Stimulated activated CD8-positive, alpha-beta memory T cell treated with anti-CD3 and anti-CD28 coated beads, Interleukin-4, amount 100 ng/mL, for 24 hours (primary cell): ENCODE results near the gene SIKE1.
A peak's percentile ranks its signal among the peaks of the same experiment; 100 is the strongest.
"Not testable (repeated sequence)": the region's sequence is repeated elsewhere in the genome, so short reads cannot be mapped to it uniquely, and the experiment has no call there.

Experiments
- DNase-seq: peaks from one replicate; pipeline ENCODE4 v3.0.0-alpha.2; 2020; ENCODE audit warnings: low read depth

The SIKE1 gene

DNA sequence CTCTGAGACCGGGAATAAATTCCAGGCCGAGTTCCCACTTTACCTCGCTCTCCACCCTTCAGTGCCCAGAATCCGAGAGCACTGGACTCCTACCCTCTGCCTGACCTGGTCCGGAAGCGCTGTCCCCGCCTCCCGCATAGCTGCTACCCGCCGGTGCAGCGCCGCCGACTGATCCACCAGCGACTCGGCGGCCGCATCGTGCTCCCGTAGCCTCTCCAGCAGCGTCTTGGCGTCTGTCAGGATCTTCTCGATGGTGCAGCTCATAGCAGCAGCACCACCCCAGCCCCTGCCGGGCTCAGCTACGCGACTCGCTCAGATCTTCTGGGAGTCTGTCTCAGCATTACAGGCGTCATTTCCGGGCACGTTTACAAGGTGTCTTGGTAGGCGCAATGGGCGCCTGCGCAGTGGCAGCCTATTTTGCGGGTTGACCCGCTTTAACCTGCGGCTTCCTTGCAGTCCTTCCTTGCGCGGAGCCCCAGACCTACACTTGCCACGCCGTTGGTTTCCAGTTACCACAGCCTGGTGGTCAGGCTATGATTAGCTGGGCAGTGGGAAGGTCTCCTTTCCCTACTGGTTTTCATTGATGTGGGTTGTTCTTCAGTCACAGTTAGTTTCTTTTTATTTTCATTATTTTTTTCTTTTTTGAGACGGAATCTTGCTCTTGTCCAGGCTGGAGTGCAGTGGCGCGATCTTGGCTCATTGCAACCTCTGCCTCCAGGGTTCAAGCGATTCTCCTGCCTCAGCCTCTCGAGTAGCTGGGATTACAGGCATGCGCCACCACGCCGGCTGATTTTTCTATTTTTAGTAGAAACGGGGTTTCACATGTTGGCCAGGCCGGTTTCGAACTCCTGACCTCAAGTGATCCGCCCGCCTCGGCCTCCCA, at the start of gene SIKE1:
TSS of gene SIKE1 (minus strand) at position 342 of the 883 bp plus-strand sequence. CDS start at position 264, 78 bp downstream.
- DNase-seq = peak; percentile 90

DNA sequence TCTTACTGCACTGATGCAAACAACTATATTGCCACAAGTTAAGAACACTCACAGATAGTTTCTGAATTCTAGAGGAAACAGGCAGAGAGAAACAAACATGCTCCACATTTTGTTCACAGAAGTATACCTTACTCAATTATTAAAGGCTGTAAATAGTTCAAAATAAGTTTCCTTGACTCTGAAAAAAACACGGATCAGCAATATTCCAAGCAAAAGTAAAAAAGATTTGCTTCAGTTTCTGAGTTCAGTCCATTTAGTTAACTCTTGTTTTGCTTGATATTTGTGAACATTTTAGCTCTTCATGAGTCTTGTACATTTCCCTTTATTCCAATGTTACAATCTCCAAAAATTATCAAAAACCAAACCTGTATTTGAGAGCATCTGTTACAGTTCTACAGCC, 49.6 kb upstream of the SIKE1 start:
- DNase-seq = not testable (repeated sequence)

DNA sequence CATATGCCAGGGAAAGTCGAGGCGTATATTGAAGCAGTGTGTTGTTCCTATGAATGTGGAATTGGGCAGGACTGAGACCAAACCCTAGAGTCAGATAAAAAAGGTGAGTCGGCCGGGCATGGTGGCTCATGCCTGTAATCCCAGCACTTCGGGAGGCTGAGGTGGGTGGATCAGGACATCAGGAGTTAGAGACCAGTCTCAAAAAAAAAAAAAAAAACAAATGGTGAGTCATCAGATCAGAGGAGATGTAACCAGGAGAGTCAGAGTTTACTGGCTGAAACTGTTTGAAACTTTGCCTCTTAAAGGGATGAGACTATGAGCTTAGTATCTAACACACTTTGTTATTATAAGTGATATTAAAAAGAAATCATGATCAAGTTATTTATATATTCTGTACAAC, 47.8 kb upstream of the SIKE1 start:
- DNase-seq = no peak

DNA sequence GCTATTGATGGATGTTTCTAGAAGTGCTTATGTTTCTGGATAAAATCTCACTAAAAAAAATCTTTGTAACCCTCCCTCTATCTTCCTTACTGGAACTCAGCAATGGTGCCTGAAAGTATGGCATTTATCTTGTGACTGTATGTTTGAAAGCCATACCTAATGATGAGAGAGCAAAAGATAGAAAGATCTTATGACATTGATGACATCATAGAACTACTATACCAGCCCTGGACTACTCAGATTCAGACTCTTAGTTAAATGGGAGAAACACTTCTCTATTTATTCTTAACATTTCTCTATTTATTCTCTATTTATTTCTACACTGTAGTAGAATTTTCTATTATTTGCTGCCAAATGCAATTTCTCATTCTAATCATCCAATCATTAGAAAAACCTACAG, 41.5 kb upstream of the SIKE1 start:
- DNase-seq = no peak

DNA sequence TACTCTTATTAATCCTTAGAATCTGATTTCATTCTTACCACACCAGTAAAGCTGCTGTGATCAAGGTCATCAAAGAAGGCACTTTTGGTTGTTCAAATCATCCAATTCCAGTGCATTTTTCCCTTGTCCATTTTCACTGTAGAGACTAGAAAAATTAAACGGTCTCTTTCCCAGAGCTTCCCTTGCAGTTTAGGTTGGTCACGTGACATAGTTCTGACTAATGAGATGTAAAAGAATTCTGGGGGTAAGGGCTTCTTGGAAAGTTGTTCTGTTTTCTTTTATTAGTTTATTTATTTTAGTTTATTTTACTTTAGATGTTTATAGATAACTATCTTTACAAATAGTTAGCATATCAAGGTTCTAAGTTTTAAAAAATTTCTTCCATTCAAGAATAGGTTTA, 39.9 kb upstream of the SIKE1 start:
- no peak for DNase-seq

DNA sequence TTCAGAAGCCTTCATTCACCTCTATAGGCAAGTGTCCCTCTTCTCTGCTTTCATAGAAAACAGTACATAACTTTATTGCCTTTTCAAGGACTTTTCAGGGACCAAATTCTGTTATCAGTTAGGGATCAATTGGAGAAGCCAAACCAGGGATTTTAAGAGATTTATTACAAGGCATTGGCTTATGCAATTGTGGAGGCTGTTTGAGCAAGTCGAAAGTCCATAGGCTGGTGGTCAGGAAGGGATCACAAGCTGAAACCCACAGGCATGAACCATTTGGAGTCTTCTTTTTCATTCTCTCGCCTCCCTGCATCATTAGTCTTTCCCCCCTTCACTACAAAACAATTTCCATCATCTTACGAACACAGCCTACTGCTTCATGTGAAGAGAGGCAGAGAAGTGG, 39.4 kb upstream of the SIKE1 start:
- DNase-seq = no peak

DNA sequence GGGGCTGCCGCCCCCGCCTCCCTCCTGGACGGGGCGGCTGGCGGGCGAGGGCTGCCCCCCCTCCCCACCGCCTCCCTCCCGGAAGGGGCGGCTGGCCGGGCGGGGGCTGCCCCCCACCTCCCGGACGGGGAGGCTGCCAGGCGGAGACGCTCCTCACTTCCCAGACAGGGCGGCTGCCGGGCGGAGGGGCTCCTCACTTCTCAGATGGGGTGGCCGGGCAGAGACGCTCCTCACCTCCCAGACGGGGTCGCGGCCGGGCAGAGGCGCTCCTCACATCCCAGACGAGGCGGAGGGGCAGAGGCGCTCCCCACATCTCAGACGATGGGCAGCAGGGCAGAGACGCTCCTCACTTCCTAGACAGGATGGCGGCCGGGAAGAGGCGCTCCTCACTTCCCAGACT, 24.0 kb upstream of the SIKE1 start:
- DNase-seq = not testable (repeated sequence)

DNA sequence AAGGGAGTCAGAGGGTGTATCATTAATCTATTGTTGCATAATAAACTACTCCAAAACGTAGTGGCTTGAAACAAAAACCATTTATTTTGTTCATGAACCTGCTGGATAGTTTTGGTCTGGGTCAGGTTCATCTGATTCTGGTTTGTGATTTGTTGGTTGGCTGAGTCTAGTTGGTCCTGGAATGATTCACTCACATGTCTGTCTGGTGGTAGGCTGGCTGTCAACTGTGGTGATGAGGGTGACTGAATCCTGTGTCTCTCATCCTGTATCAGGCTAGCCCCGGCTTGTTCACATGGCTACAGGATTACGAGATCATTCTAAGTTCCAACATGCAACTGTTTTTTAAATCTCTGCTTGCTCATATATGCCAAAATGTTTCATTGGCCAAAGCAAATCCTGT, 22.5 kb upstream of the SIKE1 start:
- DNase-seq = no peak

DNA sequence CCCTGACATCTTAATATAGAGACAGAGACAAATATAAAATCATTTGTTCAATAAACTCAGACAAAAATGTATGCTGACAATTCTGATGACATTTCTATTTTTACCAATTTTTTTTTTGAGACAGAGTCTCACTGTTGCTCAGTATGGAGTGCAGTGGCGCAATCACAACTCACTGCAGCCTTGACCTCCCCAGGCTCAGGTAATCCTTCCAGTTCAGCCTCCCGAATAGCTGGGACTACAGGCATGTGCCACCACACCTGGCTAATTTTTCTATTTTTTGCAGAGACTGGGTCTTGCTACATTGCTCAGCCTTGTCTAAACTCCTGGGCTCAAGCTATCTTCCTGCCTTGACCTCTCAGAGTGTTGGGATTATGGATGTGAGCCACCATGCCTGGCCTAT, 13.6 kb upstream of the SIKE1 start:
- no peak for DNase-seq

DNA sequence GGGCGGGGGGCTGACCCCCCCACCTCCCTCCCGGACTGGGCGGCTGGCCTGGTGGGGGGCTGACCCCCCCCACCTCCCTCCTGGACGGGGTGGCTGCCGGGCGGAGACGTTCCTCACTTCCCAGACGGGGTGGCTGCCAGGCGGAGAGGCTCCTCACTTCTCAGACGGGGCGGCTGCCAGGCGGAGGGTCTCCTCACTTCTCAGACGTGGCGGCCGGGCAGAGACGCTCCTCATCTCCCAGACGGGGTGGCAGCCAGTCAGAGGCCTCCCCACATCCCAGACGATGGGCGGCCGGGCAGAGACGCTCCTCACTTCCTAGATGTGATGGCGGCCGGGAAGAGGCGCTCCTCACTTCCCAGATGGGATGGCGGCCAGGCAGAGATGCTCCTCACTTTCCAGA, 10.1 kb upstream of the SIKE1 start:
- DNase-seq = not testable (repeated sequence)

DNA sequence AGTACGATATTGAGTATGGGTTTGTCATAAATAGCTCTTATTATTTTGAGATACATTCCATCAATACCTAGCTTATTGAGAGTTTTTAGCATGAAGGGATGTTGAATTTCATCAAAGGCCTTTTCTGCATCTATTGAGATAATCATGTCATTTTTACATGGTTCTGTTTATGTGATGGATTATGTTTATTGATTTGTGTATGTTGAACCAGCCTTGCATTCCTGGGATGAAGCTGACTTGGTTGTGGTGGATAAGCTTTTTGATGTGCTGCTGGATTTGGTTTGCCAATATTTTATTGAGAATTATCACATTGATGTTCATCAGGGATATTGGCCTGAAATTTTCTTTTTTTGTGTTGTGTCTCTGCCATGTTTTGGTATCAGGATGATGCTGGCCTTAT, 6.0 kb upstream of the SIKE1 start:
- not testable (repeated sequence) for DNase-seq

DNA sequence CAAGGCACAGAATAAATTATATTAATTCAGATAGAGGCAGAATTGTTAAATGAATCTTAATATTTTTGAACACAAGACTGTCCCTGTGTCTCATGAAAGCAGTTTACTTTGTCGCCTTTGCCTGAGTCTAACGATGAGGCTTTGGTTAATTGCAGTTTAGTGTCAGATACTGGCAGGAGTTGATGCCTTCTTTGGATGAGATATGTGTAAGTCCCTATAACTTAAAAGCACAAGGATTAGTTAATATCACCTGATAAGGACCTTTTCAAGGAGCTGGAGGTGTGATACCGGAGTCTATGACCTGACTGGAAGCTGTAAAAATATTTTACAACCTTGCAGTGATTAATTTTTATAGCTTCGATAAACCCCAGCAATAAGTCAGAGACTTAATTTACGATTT, 2.0 kb upstream of the SIKE1 start:
- DNase-seq = no peak

DNA sequence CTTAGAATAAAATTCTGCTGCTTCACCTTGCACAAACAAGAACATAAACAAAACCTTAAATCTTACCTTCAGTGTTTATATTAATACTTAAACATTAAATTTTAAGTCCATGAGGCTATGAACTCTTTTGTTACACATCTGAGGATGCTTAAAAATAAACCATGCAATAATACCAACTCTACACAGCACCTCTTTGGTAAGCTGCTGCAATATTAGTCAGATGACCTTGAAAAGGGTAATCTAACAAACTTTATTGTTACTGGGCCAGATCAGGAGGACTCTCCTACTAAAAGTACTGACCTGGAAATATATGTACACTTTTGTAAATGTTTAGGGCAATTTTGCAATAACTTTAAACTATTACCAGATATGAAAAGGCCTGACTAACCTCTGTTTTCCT, 763 bp downstream of the SIKE1 start:
- DNase-seq = no peak

DNA sequence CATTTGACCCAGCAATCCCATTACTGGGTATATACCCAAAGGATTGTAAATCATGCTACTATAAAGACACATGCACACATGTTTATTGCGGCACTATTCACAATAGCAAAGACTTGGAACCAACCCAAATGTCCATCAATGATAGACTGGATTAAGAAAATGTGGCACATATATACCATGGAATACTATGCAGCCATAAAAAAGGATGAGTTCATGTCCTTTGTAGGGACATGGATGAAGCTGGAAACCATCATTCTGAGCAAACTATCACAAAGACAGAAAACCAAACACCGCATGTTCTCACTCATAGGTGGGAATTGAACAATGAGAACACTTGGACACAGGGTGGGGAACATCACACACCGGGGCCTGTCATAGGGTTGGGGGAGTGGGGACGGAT, 3.8 kb downstream of the SIKE1 start:
- not testable (repeated sequence) for DNase-seq

DNA sequence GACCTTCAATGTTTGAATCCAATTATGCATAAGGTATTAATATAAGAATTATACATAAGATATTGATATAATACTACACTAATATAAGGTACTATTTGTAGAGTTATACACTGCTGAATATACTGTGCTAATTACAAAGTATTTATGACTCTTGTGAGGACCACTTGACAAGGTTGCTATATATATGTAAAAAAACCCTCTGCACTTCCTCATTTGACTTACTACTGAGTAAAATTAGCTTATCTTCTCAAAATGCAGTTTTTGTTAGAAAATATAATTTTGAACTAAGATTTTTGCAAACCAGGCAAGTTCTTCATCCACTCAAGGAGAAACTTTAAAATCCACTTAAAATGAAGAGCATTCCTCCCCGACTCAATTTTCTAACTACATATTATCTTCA, 8.5 kb downstream of the SIKE1 start:
- DNase-seq = no peak

DNA sequence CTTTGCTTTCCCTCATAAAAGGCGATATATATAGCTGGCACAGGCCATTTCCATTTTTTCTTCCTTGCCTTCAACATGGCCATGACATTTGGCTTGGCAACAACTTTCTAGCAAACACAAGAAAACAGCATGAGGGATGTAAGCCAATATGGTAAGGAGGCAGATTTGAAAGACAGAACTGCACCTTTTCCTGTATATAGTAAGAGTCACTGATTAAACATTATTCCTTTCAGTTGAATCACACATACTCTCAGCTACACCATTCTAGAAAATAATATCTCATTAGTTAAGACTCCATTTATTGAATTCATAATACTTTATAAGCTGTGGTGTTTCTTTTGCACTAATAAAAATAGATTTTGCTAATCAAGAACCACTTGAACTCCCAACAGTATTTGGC, 9.5 kb downstream of the SIKE1 start:
- no peak for DNase-seq

DNA sequence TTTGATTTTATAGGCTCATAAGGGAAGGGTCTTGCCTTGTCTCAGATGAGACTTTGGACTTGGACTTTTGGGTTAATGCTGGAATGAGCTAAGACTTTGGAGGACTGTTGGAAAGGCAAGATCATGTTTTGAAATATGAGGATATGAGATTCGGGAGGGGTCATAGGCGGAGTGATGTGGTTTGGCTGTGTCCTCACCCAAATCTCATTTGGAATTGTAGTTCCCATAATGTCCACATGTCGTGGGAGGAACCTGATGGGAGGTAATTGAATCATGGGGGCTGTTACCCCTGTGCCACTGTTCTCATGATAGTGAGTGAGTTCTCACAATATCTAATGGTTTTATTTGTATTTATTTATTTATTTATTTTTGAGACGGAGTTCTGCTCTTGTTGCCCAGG, 15.8 kb downstream of the SIKE1 start:
- no peak for DNase-seq

DNA sequence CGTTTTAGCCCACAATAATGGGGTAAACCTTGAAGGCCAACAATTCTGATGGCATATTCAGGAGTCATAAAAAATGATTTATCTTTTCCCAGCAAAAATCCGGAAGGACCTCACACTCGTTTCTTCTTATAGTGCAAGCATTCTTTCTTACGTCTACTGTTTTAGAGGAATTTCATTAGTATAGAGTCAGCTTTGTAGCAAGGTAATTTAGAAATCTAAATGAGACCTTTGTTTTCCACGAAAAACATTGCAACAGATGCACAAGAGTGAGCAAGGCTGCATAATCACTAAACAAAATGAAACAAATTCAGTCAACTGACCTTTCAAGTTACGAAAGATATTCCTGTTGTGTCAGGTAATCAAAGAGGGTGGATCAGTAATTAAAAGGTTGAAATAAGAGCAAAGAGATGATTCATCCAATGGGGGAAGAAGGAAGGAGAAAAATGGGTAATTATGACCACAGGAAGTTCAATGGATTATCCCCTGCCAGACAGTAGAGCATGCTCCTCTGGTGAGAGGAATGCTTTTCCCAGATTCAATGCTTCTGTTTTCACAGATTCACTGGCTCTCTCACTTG, 22.1 kb downstream of the SIKE1 start:
- no peak for DNase-seq

DNA sequence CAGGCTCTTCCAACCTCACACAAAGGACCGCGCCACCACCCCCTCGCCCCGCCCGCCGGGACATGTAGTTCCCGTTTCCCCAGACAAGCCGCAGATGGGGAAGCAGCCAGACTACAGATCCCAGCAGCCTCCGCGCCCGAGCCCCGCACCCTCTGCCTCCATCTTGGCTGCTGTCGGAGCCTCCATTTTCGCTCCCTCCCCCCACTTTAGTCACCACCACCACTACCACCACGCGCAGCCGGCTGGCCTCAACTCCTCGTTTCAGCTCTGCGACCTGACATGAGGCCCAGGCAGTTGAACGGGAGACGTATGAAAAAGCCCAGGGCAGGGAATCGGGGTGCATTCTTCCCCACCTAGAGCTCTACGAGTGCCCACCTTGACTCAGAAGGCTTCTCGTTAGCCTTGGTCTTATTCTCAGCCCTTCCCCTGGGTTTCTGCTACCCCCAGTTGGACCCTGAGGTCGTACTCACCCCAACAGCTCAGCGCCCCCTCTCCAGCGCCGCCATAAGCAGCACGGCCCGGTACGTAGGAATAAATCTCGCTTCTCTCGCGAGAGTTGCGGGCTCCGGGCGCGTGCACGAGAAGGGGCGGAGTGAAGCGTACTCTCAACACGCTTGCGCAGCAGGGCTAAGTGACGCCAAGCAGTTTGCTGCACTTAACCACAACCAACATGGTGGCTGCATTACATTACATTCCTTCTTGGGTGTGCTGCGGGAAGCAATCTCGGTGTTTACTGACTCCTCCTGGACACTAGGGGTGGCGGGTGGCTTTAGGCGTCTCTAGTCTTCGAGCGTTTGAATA, 22.8 kb downstream of the SIKE1 start, which contains the start of gene CSDE1:
TSS of gene CSDE1 (minus strand) at position 530 of the 801 bp plus-strand sequence. CDS start 18,094 bp downstream, outside the sequence.
- DNase-seq = peak; percentile 92

DNA sequence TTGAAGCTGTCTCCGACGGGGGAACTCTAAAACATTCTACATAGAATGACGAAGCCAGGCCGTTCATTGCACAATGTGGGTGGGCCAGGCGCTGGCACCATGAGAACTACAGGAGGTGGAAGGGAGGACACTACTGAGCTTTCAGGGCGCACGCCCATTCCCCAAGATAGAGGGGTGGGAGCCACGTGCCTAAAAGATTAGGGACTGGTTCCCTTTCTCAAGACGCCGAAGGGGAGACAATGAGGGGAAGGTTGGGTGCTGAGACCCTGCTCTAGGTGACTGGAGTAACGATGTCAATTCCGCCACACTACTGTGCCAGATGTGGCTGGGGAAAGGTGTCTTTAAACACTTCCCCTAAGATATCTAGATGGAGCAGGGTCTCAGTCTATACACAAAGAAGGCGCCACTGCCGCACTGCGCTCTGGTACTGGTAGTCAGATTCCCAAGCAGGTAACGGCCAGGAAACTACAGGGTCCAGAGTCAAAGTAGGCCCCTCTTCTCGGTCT, 23.5 kb downstream of the SIKE1 start:
- no peak for DNase-seq

DNA sequence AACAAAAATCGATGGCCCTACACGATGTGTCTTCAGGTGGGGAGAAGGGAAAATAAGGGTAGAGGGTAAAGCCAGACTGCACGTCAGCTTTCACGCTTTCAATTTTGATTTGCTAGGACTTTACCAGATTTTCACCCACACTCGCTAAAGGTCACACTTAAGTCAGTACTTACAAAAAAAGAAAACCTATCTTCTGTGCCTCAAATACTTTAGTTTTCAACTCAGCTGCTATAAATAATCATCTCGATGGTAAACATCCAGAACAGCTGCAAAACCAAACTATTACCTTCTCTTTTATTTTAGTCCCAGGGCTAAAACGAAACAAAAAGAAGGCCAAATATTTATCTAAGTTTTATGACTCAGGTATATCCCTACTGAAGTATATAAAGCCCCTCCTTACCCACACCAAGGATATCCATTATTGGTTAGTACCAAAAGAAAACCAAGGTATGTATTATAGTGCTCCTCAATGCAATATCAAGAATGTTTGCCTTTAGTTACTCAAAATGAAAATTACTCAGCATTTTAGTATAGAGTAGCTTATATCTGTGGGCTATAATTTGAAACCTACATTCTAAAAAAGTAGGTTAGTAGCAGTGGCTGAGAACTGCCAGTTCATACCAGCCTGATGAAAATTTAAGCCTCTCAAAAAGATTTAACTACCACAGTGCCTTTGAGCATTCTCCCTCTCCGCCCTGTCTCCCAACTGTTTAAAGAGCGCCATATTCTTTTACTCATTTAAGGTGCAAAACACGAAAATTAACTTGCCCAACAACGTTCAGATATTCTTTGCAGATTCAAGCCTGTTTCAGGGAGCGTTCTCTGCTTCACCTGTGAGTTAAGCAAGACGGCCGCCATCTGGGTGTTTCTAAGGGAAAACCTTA, 24.2 kb downstream of the SIKE1 start:
- DNase-seq = no peak
